Activated naive CD4-positive, alpha-beta T cell treated with anti-CD3 and anti-CD28 coated beads, Interleukin-2, amount 50 U/mL, for 72 hours (primary cell): ENCODE measurements around the gene NEDD1. TPM values are rescaled to one million over a fixed set of nuclear protein-coding genes. Genes with fewer than 3 reads are reported as not detected.

Experiments used
- ATAC-seq, 2 donors: fragments of 150-1000 bp; cut with Tn5 transposase; 2 replicates each; pipeline ENCODE4 v1.10.0; 2021; ENCODE audit warnings: mild to moderate bottlenecking in 2 of 2, moderate library complexity in 2 of 2
- DNase-seq, 2 donors: peaks; one replicate each; pipeline ENCODE4 v3.0.0; 2021 to 2022; ENCODE audit warnings: low spot score in 2 of 2
- H3K27ac Mint-ChIP-seq, 2 donors: one replicate each; pipeline ENCODE4 v1.8.0; 2022; ENCODE audit warnings: mild to moderate bottlenecking in 2 of 2, mixed read lengths in 2 of 2
- H3K36me3 Mint-ChIP-seq, 2 donors: one replicate each; pipeline ENCODE4 v1.8.0; 2022; ENCODE audit warnings: mixed read lengths in 2 of 2
- H3K9me3 Mint-ChIP-seq, 2 donors: one replicate each; pipeline ENCODE4 v1.8.0; 2022; ENCODE audit warnings: mixed read lengths in 2 of 2
- total RNA-seq, 2 donors: library from RNA; stranded (reverse); gene quantifications; one replicate each; pipeline ENCODE4 v1.2.3, GENCODE V29; 2022

The NEDD1 gene
- total RNA-seq, 2 donors from 2014 or later: 45.1 to 65.6 TPM

GRCh38 chr12:96985515-96986362 is 78.7 kb downstream of the NEDD1 start:
- no peak overlapping the region for H3K27ac Mint-ChIP-seq
- H3K9me3 Mint-ChIP-seq: no peaks in the 10 kb centered on the region
- DNase-seq (peak in 1 of 2 donors; percentile 68), ATAC-seq (peak; percentile 84 to 93)
- H3K36me3 Mint-ChIP-seq: no peaks in the 10 kb centered on the region

GRCh38 chr12:96986883-96987523 is 79.9 kb downstream of the NEDD1 start:
- ATAC-seq (no peak), DNase-seq (no peak)
- Mint-ChIP-seq H3K36me3 (no peaks in the 10 kb centered on the region), H3K27ac (no peak overlapping the region), H3K9me3 (no peaks in the 10 kb centered on the region)

- ATAC-seq (no peak), DNase-seq (no peak)
- Mint-ChIP-seq H3K9me3 (no peaks in the 10 kb centered on the region), H3K36me3 (no peaks in the 10 kb centered on the region), H3K27ac (no peak overlapping the region)
Observed at GRCh38 chr12:96988919-96989318, 81.9 kb downstream of the NEDD1 start.

- DNase-seq: no peak
Observed at GRCh38 chr12:96989916-96990315, 82.9 kb downstream of the NEDD1 start.

DNA sequence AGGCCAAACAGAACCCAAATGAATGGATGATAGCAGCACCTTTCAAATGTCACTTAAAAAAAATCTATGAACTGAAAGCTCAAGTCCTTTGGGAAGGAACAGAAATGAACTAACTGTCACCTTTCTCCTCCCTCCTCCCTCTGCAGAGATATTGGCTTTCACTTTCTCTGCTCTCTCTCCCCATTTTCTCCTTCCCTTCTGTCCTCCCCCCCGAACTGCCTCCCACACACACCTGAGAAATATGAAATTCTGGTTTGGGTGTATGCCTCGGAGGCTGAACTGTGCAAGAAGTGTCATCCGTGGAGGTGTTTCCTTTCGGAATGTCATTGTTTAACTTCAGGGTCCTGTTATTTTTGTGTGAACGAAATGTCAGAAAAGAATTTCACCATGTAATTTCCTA is 87.8 kb downstream of the NEDD1 start:
- no peak for ATAC-seq
- DNase-seq: no peak
- Mint-ChIP-seq H3K36me3 (no peaks in the 10 kb centered on the region), H3K9me3 (no peaks in the 10 kb centered on the region), H3K27ac (no peak overlapping the region)

More at GRCh38 chr12:96989916-96990315, 82.9 kb downstream of the NEDD1 start:
- Mint-ChIP-seq H3K36me3 (no peaks in the 10 kb centered on the region), H3K9me3 (no peaks in the 10 kb centered on the region), H3K27ac (no peak overlapping the region)
- peak in 1 of 2 donors; percentile 50 for ATAC-seq

- ATAC-seq (no peak), DNase-seq (no peak)
- Mint-ChIP-seq H3K36me3 (no peaks in the 10 kb centered on the region), H3K27ac (no peak overlapping the region), H3K9me3 (no peaks in the 10 kb centered on the region)
Observed at GRCh38 chr12:96995861-96996260, 88.8 kb downstream of the NEDD1 start.

- ATAC-seq (no peak), DNase-seq (no peak)
- H3K27ac Mint-ChIP-seq: no peak overlapping the region
- H3K36me3 Mint-ChIP-seq: no peaks in the 10 kb centered on the region
- H3K9me3 Mint-ChIP-seq: no peaks in the 10 kb centered on the region
Observed at GRCh38 chr12:96997797-96998484, 90.9 kb downstream of the NEDD1 start.

GRCh38 chr12:97003276-97003675 is 96.2 kb downstream of the NEDD1 start:
- Mint-ChIP-seq H3K9me3 (no peaks in the 10 kb centered on the region), H3K36me3 (no peaks in the 10 kb centered on the region), H3K27ac (no peak overlapping the region)
- ATAC-seq (no peak), DNase-seq (no peak)
